K562 (cell line): Measurements from ENCODE around the gene ARMC12. TPM values are rescaled to one million over a fixed set of nuclear protein-coding genes. Genes with fewer than 3 reads are reported as not detected.
A peak's percentile ranks its signal among the peaks of the same experiment; 100 is the strongest.

ENCODE experiments used
- ATAC-seq: fragments of 200-7000 bp; cut with Tn5 transposase; 3 replicates; pipeline ENCODE4 v1.9.1; 2020; ENCODE audit warnings: moderate library complexity
- BruUV-seq: library from RNA; stranded (reverse); fragments of 400-500 nt; replicated peaks from 2 replicates; lab custom pipeline; 2021; lab: Mats Ljungman, UMichigan
- CTCF ChIA-PET: fragments of 300-600 bp; formaldehyde crosslinking; extraction: SDS; loops from one replicate; lab custom pipeline; 2021; ENCODE audit warnings: low intra/inter-chr PET ratio; lab: Yijun Ruan, JAX
- POLR2A ChIA-PET: fragments of 300-600, 350-650 bp; sonication (Branson Sonifier 250); formaldehyde crosslinking; extraction: SDS; loops from one replicate; lab custom pipeline; 2021; ENCODE audit warnings: antibody characterized with exemption, inconsistent platforms; lab: Yijun Ruan, JAX
- DNase-seq, 4 experiments: peaks; one replicate each; pipeline versions ENCODE4 v3.0.0 to v3.0.0-alpha.2; 2011 to 2018; ENCODE audit warnings: low spot score in 3 of 4, mixed read lengths in 3 of 4; ENCODE audit errors: extremely low read depth in 1 of 4
- FAIRE-seq: peaks from 2 replicates; lab custom pipeline; 2011; peaks lifted over from hg19 to GRCh38; lab: Jason Lieb, UNC
- H2AFZ ChIP-seq: 2 replicates; pipeline ENCODE4 v1.6.0; 2011; ENCODE audit warnings: low read depth, low read length, control low read depth, inconsistent platforms
- H3K27ac ChIP-seq: fragments of 200-600 bp; 3 replicates; pipeline ENCODE4 v1.8.0; 2011; ENCODE audit warnings: low read depth, mild to moderate bottlenecking, control low read depth, inconsistent platforms, low read length, moderate library complexity, mixed read lengths; ENCODE audit errors: extremely low read depth
- H3K27me3 ChIP-seq, 2 experiments: fragments of 300-600 bp in 1 of 2; 2 replicates in 1 of 2; 3 replicates in 1 of 2; pipeline versions ENCODE4 v1.6.0 to v1.8.0; 2011; ENCODE audit warnings: inconsistent platforms in 2 of 2, low read length in 2 of 2, mild to moderate bottlenecking in 1 of 2, mixed read lengths in 1 of 2, moderate library complexity in 1 of 2; ENCODE audit not compliant: control insufficient read depth in 2 of 2, insufficient read depth in 2 of 2
- H3K36me3 ChIP-seq: fragments of 300-600 bp; 3 replicates; pipeline ENCODE4 v1.8.0; 2011; ENCODE audit warnings: mild to moderate bottlenecking, low read length, inconsistent platforms; ENCODE audit not compliant: control insufficient read depth, insufficient read depth
- H3K4me1 ChIP-seq, 2 experiments: fragments of 200-600 bp in 1 of 2; replicated peaks in 1 of 2; 2 replicates in 1 of 2; 3 replicates in 1 of 2; pipeline versions ENCODE4 v1.5.1 to v1.8.0; 2011; ENCODE audit warnings: inconsistent platforms in 2 of 2, low read length in 2 of 2, mild to moderate bottlenecking in 1 of 2, mixed read lengths in 1 of 2, moderate library complexity in 1 of 2; ENCODE audit not compliant: control insufficient read depth in 2 of 2, insufficient read depth in 2 of 2
- H3K4me2 ChIP-seq: 2 replicates; pipeline ENCODE4 v1.6.1; 2011; ENCODE audit warnings: low read length, control low read depth, inconsistent platforms, mixed read lengths; ENCODE audit not compliant: insufficient read depth
- H3K4me3 ChIP-seq: fragments of 200-600 bp; sonication (generic), shearing (Covaris generic); 2 replicates; pipeline ENCODE4 v1.5.1; 2016; ENCODE audit warnings: control low read depth, inconsistent platforms
- H3K79me2 ChIP-seq: fragments of 200-600 bp; 3 replicates; pipeline ENCODE4 v1.8.0; 2011; ENCODE audit warnings: low read length, inconsistent platforms; ENCODE audit not compliant: control insufficient read depth, insufficient read depth
- H3K9ac ChIP-seq, 2 experiments: 2 replicates each; pipeline versions ENCODE4 v1.6.0 to v1.6.1; 2011; ENCODE audit warnings: low read depth in 2 of 2, low read length in 2 of 2, control low read depth in 1 of 2, inconsistent platforms in 1 of 2, mild to moderate bottlenecking in 1 of 2, mixed read lengths in 1 of 2; ENCODE audit not compliant: insufficient read depth in 1 of 2
- H3K9me1 ChIP-seq: one replicate; pipeline ENCODE4 v1.6.0; 2011; ENCODE audit warnings: inconsistent platforms, mild to moderate bottlenecking, low read length, moderate library complexity; ENCODE audit not compliant: control insufficient read depth, insufficient read depth
- H3K9me3 ChIP-seq: replicated peaks from 2 replicates; pipeline ENCODE4 v1.5.1; 2011; ENCODE audit warnings: low read depth, low read length, inconsistent platforms; ENCODE audit not compliant: control insufficient read depth, insufficient read depth
- H4K20me1 ChIP-seq: replicated peaks from 2 replicates; pipeline ENCODE4 v1.6.1; 2011; ENCODE audit warnings: low read length, inconsistent platforms, mixed read lengths; ENCODE audit not compliant: control insufficient read depth, insufficient read depth
- CBFB ChIP-seq: sonication (generic); formaldehyde crosslinking; IDR thresholded peaks from 2 replicates; pipeline ENCODE4 v1.4.0; 2020; ENCODE audit warnings: mild to moderate bottlenecking, missing genetic modification reagents
- CC2D1A ChIP-seq: fragments of 450-650 bp; IDR thresholded peaks from 2 replicates; pipeline ENCODE4 v1.6.1; 2017; ENCODE audit warnings: mild to moderate bottlenecking
- IRF9 ChIP-seq: fragments of 450-650 bp; IDR thresholded peaks from 2 replicates; pipeline ENCODE4 v1.6.1; 2016; ENCODE audit warnings: missing biosample characterization, missing genetic modification characterization
- PHB2 ChIP-seq: fragments of 450-650 bp; IDR thresholded peaks from 2 replicates; pipeline ENCODE4 v1.6.1; 2017; ENCODE audit warnings: low read depth
- PHF20 ChIP-seq: fragments of 450-650 bp; IDR thresholded peaks from 2 replicates; pipeline ENCODE4 v1.6.1; 2018; ENCODE audit not compliant: partially characterized antibody
- POLR2G ChIP-seq: fragments of 200-400 bp; formaldehyde crosslinking; IDR thresholded peaks from 2 replicates; pipeline ENCODE4 v1.6.1; 2017; ENCODE audit warnings: low read depth, mild to moderate bottlenecking, antibody characterized with exemption, low read length, moderate library complexity
- SMARCC2 ChIP-seq: fragments of 450-650 bp; IDR thresholded peaks from 2 replicates; pipeline ENCODE4 v1.6.1; 2017; ENCODE audit warnings: antibody characterized with exemption, moderate library complexity, mild to moderate bottlenecking, low read depth
- SRSF7 ChIP-seq: fragments of 200-400 bp; formaldehyde crosslinking; optimal IDR thresholded peaks from 2 replicates; pipeline ENCODE3; 2017; ENCODE audit warnings: mild to moderate bottlenecking, low read depth, low read length
- ZKSCAN3 ChIP-seq: fragments of 250-450 bp; sonication (Bioruptor Pico); IDR thresholded peaks from 2 replicates; pipeline ENCODE4 v1.4.0; 2020
- ZNF197 ChIP-seq: fragments of 200-800 bp; sonication (Bioruptor generic); IDR thresholded peaks from 2 replicates; pipeline ENCODE4 v1.6.1; 2016; ENCODE audit warnings: low read depth, missing genetic modification characterization, missing compliant biosample characterization
- ZNF347 ChIP-seq: fragments of 450-650 bp; formaldehyde crosslinking; IDR thresholded peaks from 2 replicates; pipeline ENCODE4 v1.4.0; 2020; ENCODE audit warnings: low read depth, mild to moderate bottlenecking, moderate library complexity
- ZNF583 ChIP-seq: fragments of 250-450 bp; sonication (Bioruptor Pico); IDR thresholded peaks from 2 replicates; pipeline ENCODE4 v1.4.0; 2020
- ZNF785 ChIP-seq: fragments of 250-450 bp; sonication (Bioruptor Pico); IDR thresholded peaks from 2 replicates; pipeline ENCODE4 v1.4.0; 2020; ENCODE audit warnings: mild to moderate bottlenecking
- WGBS: fragments of 100-300 bp; shearing (Covaris generic); methylation state at CpG from one replicate; pipeline ENCODE4 v1.1.6; 2016; ENCODE audit warnings: low coverage, mixed read lengths; ENCODE audit not compliant: insufficient coverage; ENCODE audit errors: missing lambda C conversion rate; 5-methylcytosine and 5-hydroxymethylcytosine counted together
- in situ Hi-C: fragments of 300-500 bp; cut with MboI; formaldehyde crosslinking; loops from 4 replicates; pipeline ENCODE4 v1.15.0; 2018; ENCODE audit warnings: inconsistent platforms, mixed read lengths
- intact Hi-C: fragments of 100-400 bp; cut with micrococcal nuclease; formaldehyde crosslinking; loops from 2 replicates; pipeline ENCODE4 v1.14.2; 2022
- polyA plus RNA-seq, 8 experiments: library from polyadenylated mRNA; depleted of rRNA in 4 of 8; stranded (reverse) in 5 of 8; unstranded in 3 of 8; fragments of >200 nt; fragmentation: Nextera tagmentation in 2 of 8; fragmentation: Illumina TruSeq in 1 of 8; extraction: Ambion mirVana in 2 of 8; extraction: Trizol in 1 of 8; gene quantifications; 2 replicates each; pipeline versions ENCODE4 v1.2.1 to v1.2.3, GENCODE V29; 2011 to 2014; ENCODE audit warnings: inconsistent platforms in 1 of 8, missing spikeins in 1 of 8
- total RNA-seq, 7 experiments: library from RNA; depleted of rRNA in 6 of 7; stranded (reverse); fragments of >200 nt in 6 of 7; fragmentation: Illumina TruSeq in 2 of 7; extraction: Trizol in 2 of 7; gene quantifications; 2 replicates each; pipeline versions ENCODE4 v1.2.1 to v1.2.3, GENCODE V29; 2011 to 2021; ENCODE audit warnings: low replicate concordance in 1 of 7

Gene ARMC12
- total and polyA plus RNA-seq, 9 of the 15 experiments (the other 6 are each of a cell fraction or from before 2014, with no cell fraction given), result 0.09 to 0.58 (median 0.31) TPM; not detected in 3

GRCh38 chr6:35751594-35751993 lies 14.8 kb downstream of the ARMC12 start:
- FAIRE-seq (no peak), DNase-seq (peak in 1 of 4 experiments; percentile 18), ATAC-seq (peak; percentile 23; the same call in 2 of the 3 replicates)
- ChIA-PET POLR2A (interaction anchor here (0.6 to 1.0 kb wide), 3 partner anchors 240 to 287 kb away, joined by 3 to 4 read pairs (median 3); no protein-coding TSS in a partner anchor), CTCF (interaction anchor here (0.6 kb wide), 1 partner anchor 142 kb away, joined by 3 read pairs; no protein-coding TSS in a partner anchor)
- peaks cover 10% of the 10 kb centered on the region for H3K9me3 ChIP-seq
- H3K36me3 ChIP-seq, result no peaks in the 10 kb centered on the region
- no peaks in the 10 kb centered on the region for H3K79me2 ChIP-seq
- no peak overlapping the region for H3K4me3 ChIP-seq
- TF ChIP-seq PHB2, result no peak
- no peak for TF ChIP-seq ZNF785 (CRISPR knock-in tag)
- no peak for TF ChIP-seq IRF9 (tag)
- no peak for TF ChIP-seq SRSF7
- TF ChIP-seq ZKSCAN3 (CRISPR knock-in tag), result no peak
- TF ChIP-seq SMARCC2, result no peak
- no peak for TF ChIP-seq POLR2G
- no peak for TF ChIP-seq CBFB
- TF ChIP-seq ZNF583 (CRISPR knock-in tag), result no peak
- TF ChIP-seq ZNF197 (CRISPR knock-in tag), result no peak
- no peak for TF ChIP-seq PHF20
- no peak for TF ChIP-seq ZNF347
- TF ChIP-seq CC2D1A, result no peak
- no peaks in the 10 kb centered on the region for H4K20me1 ChIP-seq
- no peak overlapping the region for H3K4me2 ChIP-seq
- H2AFZ ChIP-seq, result no peak overlapping the region
- intact Hi-C loops (no loop called here), in situ Hi-C loops (no loop called here)
- H3K27ac ChIP-seq, result no peak overlapping the region
- no peaks in the 10 kb centered on the region for H3K4me1 ChIP-seq
- no TSS peak for BruUV-seq
- no peaks in the 10 kb centered on the region for H3K9me1 ChIP-seq
- no peak overlapping the region for H3K9ac ChIP-seq
- H3K27me3 ChIP-seq, result peaks cover 51 to 83% of the 10 kb centered on the region in 2 experiments
- 1% methylated on average over 4 of the region's 4 CpGs for WGBS
